B cell (primary cell): ENCODE measurements around the gene PIK3AP1. TPM values are rescaled to one million over a fixed set of nuclear protein-coding genes. Genes with fewer than 3 reads are reported as not detected.

Experiments used
- ATAC-seq: fragments of 200-7000 bp; cut with Tn5 transposase; one replicate; pipeline ENCODE4 v1.10.0; 2021; ENCODE audit warnings: low read depth, mild to moderate bottlenecking, moderate number of reproducible peaks, moderate library complexity
- CTCF ChIA-PET: fragments of 350-600 bp; sonication (Branson Sonifier 250); formaldehyde crosslinking; loops from one replicate; lab custom pipeline; 2021; ENCODE audit warnings: antibody characterized with exemption, inconsistent platforms; lab: Charles Lee
- POLR2A ChIA-PET: fragments of 350-600 bp; sonication (Branson Sonifier 250); formaldehyde crosslinking; loops from one replicate; lab custom pipeline; 2021; ENCODE audit warnings: antibody characterized with exemption; lab: Charles Lee
- DNase-seq: peaks from one replicate; pipeline ENCODE4 v3.0.0; 2013
- H2AFZ ChIP-seq: 2 replicates; pipeline ENCODE4 v1.6.1; 2012; ENCODE audit warnings: mild to moderate bottlenecking, low read depth, low read length; ENCODE audit not compliant: insufficient read depth, poor library complexity, severe bottlenecking
- H3K27ac ChIP-seq, 2 donors: 1 replicate in 1 of 2; 2 replicates in 1 of 2; pipeline ENCODE4 v1.5.1; 2012 to 2013; ENCODE audit warnings: low read length in 2 of 2, mild to moderate bottlenecking in 2 of 2, moderate library complexity in 1 of 2
- H3K27me3 ChIP-seq, 4 experiments: fragments of 200-600 bp in 1 of 4; sonication (generic) in 1 of 4; replicated peaks in 1 of 4; 1 replicate in 2 of 4; 2 replicates in 2 of 4; pipeline versions ENCODE4 v1.6.1 to v1.7.0; 2013 to 2016; ENCODE audit warnings: low read length in 3 of 4, mild to moderate bottlenecking in 2 of 4, mixed read lengths in 1 of 4, moderate library complexity in 1 of 4; ENCODE audit not compliant: insufficient read depth in 4 of 4, control insufficient read depth in 3 of 4; ENCODE audit errors: control extremely low read depth in 1 of 4
- H3K36me3 ChIP-seq, 2 experiments: replicated peaks in 1 of 2; 1 replicate in 1 of 2; 2 replicates in 1 of 2; pipeline versions ENCODE4 v1.6.1 to v1.7.1; 2013; ENCODE audit warnings: low read length in 1 of 2; ENCODE audit not compliant: insufficient read depth in 2 of 2, control insufficient read depth in 1 of 2; ENCODE audit errors: control extremely low read depth in 1 of 2, extremely low read depth in 1 of 2
- H3K4me1 ChIP-seq, 2 donors: fragments of 200-600 bp in 1 of 2; sonication (generic) in 1 of 2; 1 replicate in 1 of 2; 2 replicates in 1 of 2; pipeline versions ENCODE4 v1.5.1 to v1.6.1; 2013 to 2017; ENCODE audit warnings: low read length in 2 of 2; ENCODE audit not compliant: control insufficient read depth in 2 of 2, insufficient read depth in 2 of 2
- H3K4me2 ChIP-seq: replicated peaks from 2 replicates; pipeline ENCODE3; 2012; ENCODE audit warnings: mild to moderate bottlenecking, low read depth, low read length; ENCODE audit not compliant: poor library complexity, severe bottlenecking
- H3K4me3 ChIP-seq, 5 experiments: fragments of 200-600 bp in 1 of 5; sonication (generic) in 1 of 5; 1 replicate in 3 of 5; 2 replicates in 2 of 5; pipeline versions ENCODE4 v1.5.1 to v1.7.0; 2011 to 2016; ENCODE audit warnings: low read length in 4 of 5, mild to moderate bottlenecking in 4 of 5, low read depth in 2 of 5, control low read depth in 1 of 5, moderate library complexity in 1 of 5; ENCODE audit not compliant: insufficient read depth in 1 of 5; ENCODE audit errors: control extremely low read depth in 1 of 5, extremely low read depth in 1 of 5
- H3K79me2 ChIP-seq: fragments of 200-600 bp; sonication (generic); one replicate; pipeline ENCODE4 v1.6.0; 2016; ENCODE audit warnings: low read length; ENCODE audit not compliant: control insufficient read depth, insufficient read depth
- H3K9ac ChIP-seq: fragments of 200-600 bp; sonication (generic); 2 replicates; pipeline ENCODE4 v1.6.1; 2017; ENCODE audit warnings: mild to moderate bottlenecking, low read length, moderate library complexity
- H3K9me3 ChIP-seq, 3 donors: one replicate each; pipeline versions ENCODE4 v1.6.1 to v1.7.1; 2013; ENCODE audit warnings: low read length in 2 of 3; ENCODE audit not compliant: control insufficient read depth in 2 of 3, insufficient read depth in 1 of 3; ENCODE audit errors: control extremely low read depth in 1 of 3
- H4K20me1 ChIP-seq: 2 replicates; pipeline ENCODE4 v1.6.0; 2012; ENCODE audit warnings: mild to moderate bottlenecking, low read length; ENCODE audit not compliant: insufficient read depth, control insufficient read depth, poor library complexity, severe bottlenecking
- H3K27ac Mint-ChIP-seq: one replicate; pipeline ENCODE4 v1.8.0; 2021; ENCODE audit warnings: mixed read lengths
- H3K27me3 Mint-ChIP-seq: one replicate; pipeline ENCODE4 v1.8.0; 2021; ENCODE audit warnings: mixed read lengths
- H3K4me1 Mint-ChIP-seq: one replicate; pipeline ENCODE4 v1.8.0; 2021; ENCODE audit warnings: mixed read lengths
- H3K4me3 Mint-ChIP-seq: one replicate; pipeline ENCODE4 v1.8.0; 2021; ENCODE audit warnings: mixed read lengths
- H3K9me3 Mint-ChIP-seq: one replicate; pipeline ENCODE4 v1.8.0; 2022; ENCODE audit warnings: mixed read lengths; ENCODE audit not compliant: insufficient read depth
- CTCF ChIP-seq: fragments of 200-600 bp; IDR thresholded peaks from one replicate; pipeline ENCODE4 v1.8.0; 2022; ENCODE audit warnings: antibody characterized with exemption, mild to moderate bottlenecking
- EZH2 ChIP-seq: IDR thresholded peaks from 2 replicates; pipeline ENCODE4 v1.6.1; 2012; ENCODE audit warnings: borderline replicate concordance, low read depth, mild to moderate bottlenecking, moderate library complexity, low read length; ENCODE audit not compliant: insufficient read depth, poor library complexity, severe bottlenecking
- WGBS: methylation state at CpG from one replicate; pipeline ENCODE4 v1.1.5; 2013; ENCODE audit warnings: missing lambda C conversion rate; ENCODE audit not compliant: insufficient coverage; 5-methylcytosine and 5-hydroxymethylcytosine counted together
- intact Hi-C: fragments of 100-400 bp; cut with micrococcal nuclease; formaldehyde crosslinking; loops from one replicate; pipeline ENCODE4 v1.10.0; 2022
- polyA plus RNA-seq: library from polyadenylated mRNA; depleted of rRNA; stranded (reverse); fragments of >200 nt; gene quantifications from 2 replicates; pipeline ENCODE4 v1.2.3, GENCODE V29; 2012
- total RNA-seq, 2 donors: library from RNA; stranded (reverse); fragments of 120-200 nt in 1 of 2; gene quantifications; 1 replicate in 1 of 2; 2 replicates in 1 of 2; pipeline versions ENCODE4 v1.2.3 to v1.2.4, GENCODE V29; 2013 to 2022

Gene PIK3AP1
- total and polyA plus RNA-seq, 2 donors (not counting 1 experiment from before 2014, with no cell fraction given), result 125 to 130 TPM

GRCh38 chr10:96645191-96645721 lies 75.1 kb downstream of the PIK3AP1 start:
- ATAC-seq, result peak; percentile 75
- peak; percentile 86 for DNase-seq
- Histone ChIP-seq H3K9me3 (no peaks in the 10 kb centered on the region), H4K20me1 (peaks cover 22% of the 10 kb centered on the region), H3K36me3 (peaks cover 0 to 97% of the 10 kb centered on the region in 2 experiments), H3K27ac (peak overlapping the region; percentile 56 to 76), H3K4me1 (peaks cover 45 to 64% of the 10 kb centered on the region in 2 donors), H3K4me3 (no peak overlapping the region), H2AFZ (peak overlapping the region; percentile 29), H3K9ac (no peak overlapping the region), H3K4me2 (peak overlapping the region; percentile 35), H3K27me3 (no peaks in the 10 kb centered on the region), H3K79me2 (peaks cover 74% of the 10 kb centered on the region)
- peak overlapping the region; percentile 58 for H3K4me3 Mint-ChIP-seq
- H3K4me1 Mint-ChIP-seq, result peaks cover 61% of the 10 kb centered on the region
- intact Hi-C loops, result loop anchor here (1.0 kb wide), 2 partner anchors 58 to 74 kb away; no protein-coding TSS in a partner anchor
- no peaks in the 10 kb centered on the region for H3K9me3 Mint-ChIP-seq
- TF ChIP-seq EZH2 (no peak), CTCF (no peak)
- 39% methylated on average over 12 of the region's 13 CpGs for WGBS
- H3K27ac Mint-ChIP-seq, result peak overlapping the region; percentile 96
- CTCF ChIA-PET, result interaction anchor here (0.6 to 4.0 kb wide), 12 partner anchors 14 to 380 kb away, joined by 3 to 22 read pairs (median 4); partner anchors contain the start of gene PIK3AP1
- no peaks in the 10 kb centered on the region for H3K27me3 Mint-ChIP-seq
- POLR2A ChIA-PET, result interaction anchor here (0.6 to 1.4 kb wide), 4 partner anchors 56 to 116 kb away, joined by 3 to 9 read pairs (median 3); partner anchors contain the start of gene PIK3AP1

- Histone ChIP-seq H3K36me3 (peaks cover 0 to 97% of the 10 kb centered on the region in 2 experiments), H3K4me1 (peaks cover 43 to 62% of the 10 kb centered on the region in 2 donors), H3K9me3 (no peaks in the 10 kb centered on the region), H3K4me2 (no peak overlapping the region), H3K27me3 (no peaks in the 10 kb centered on the region), H3K27ac (peak overlapping the region in 1 of 2 donors; percentile 76), H3K4me3 (no peak overlapping the region), H3K9ac (no peak overlapping the region), H2AFZ (no peak overlapping the region), H3K79me2 (peaks cover 73% of the 10 kb centered on the region), H4K20me1 (peaks cover 30% of the 10 kb centered on the region)
- Mint-ChIP-seq H3K9me3 (no peaks in the 10 kb centered on the region), H3K27ac (peak overlapping the region; percentile 26), H3K4me1 (peaks cover 54% of the 10 kb centered on the region), H3K4me3 (no peak overlapping the region), H3K27me3 (no peaks in the 10 kb centered on the region)
- intact Hi-C loops, result loop anchor here (1.0 to 5.0 kb wide), 4 partner anchors 100 to 267 kb away; no protein-coding TSS in a partner anchor
- POLR2A ChIA-PET, result interaction anchor here (1.1 kb wide), 1 partner anchor 75 kb away, joined by 6 read pairs; no protein-coding TSS in a partner anchor
- ATAC-seq, result no peak
- DNase-seq, result no peak
- WGBS, result 94% methylated on average over 6 of the region's 9 CpGs
- CTCF ChIA-PET, result interaction anchor here (0.9 to 6.2 kb wide), 23 partner anchors 9 to 268 kb away, joined by 3 to 105 read pairs (median 7); partner anchors contain the start of gene PIK3AP1
- TF ChIP-seq CTCF (no peak), EZH2 (no peak)
Measured at GRCh38 chr10:96643920-96644319, 76.4 kb downstream of the PIK3AP1 start.
